Lung (tissue), 12 donors: Measurements from ENCODE around the gene PTGES3. TPM values are rescaled to one million over a fixed set of nuclear protein-coding genes. Genes with fewer than 3 reads are reported as not detected.

Source experiments
- ATAC-seq: fragments of 200-7000 bp; cut with Tn5 transposase; one replicate; pipeline ENCODE4 v1.9.1; 2020; ENCODE audit warnings: moderate number of reproducible peaks; ENCODE audit not compliant: insufficient read depth, low FRiP score
- DNase-seq, 3 donors: peaks; one replicate each; pipeline ENCODE4 v3.0.0-alpha.2; 2013 to 2017
- H3K27ac ChIP-seq, 2 donors: one replicate each; pipeline ENCODE4 v1.5.1; 2013; ENCODE audit warnings: mild to moderate bottlenecking in 2 of 2, moderate library complexity in 2 of 2, control low read depth in 1 of 2, inconsistent platforms in 1 of 2, low read depth in 1 of 2, low read length in 1 of 2
- H3K27me3 ChIP-seq, 3 donors: one replicate each; pipeline ENCODE4 v1.5.1; 2013; ENCODE audit warnings: low read length in 2 of 3; ENCODE audit not compliant: control insufficient read depth in 3 of 3, insufficient read depth in 3 of 3
- H3K36me3 ChIP-seq, 4 donors: one replicate each; pipeline ENCODE4 v1.5.1; 2013; ENCODE audit warnings: low read length in 4 of 4, mild to moderate bottlenecking in 1 of 4, moderate library complexity in 1 of 4; ENCODE audit not compliant: control insufficient read depth in 4 of 4, insufficient read depth in 4 of 4
- H3K4me1 ChIP-seq, 5 donors: one replicate each; pipeline ENCODE4 v1.5.1; 2013; ENCODE audit warnings: low read length in 5 of 5, mild to moderate bottlenecking in 2 of 5, moderate library complexity in 1 of 5; ENCODE audit not compliant: control insufficient read depth in 5 of 5, insufficient read depth in 5 of 5
- H3K4me3 ChIP-seq: one replicate; pipeline ENCODE4 v1.5.1; 2013; ENCODE audit warnings: mild to moderate bottlenecking, control low read depth, moderate library complexity
- H3K9ac ChIP-seq, 2 donors: one replicate each; pipeline ENCODE4 v1.5.1; 2013; ENCODE audit warnings: low read length in 2 of 2, control low read depth in 1 of 2; ENCODE audit not compliant: insufficient read depth in 1 of 2
- H3K9me3 ChIP-seq, 4 donors: one replicate each; pipeline ENCODE4 v1.5.1; 2013; ENCODE audit warnings: low read length in 3 of 4, mild to moderate bottlenecking in 1 of 4, moderate library complexity in 1 of 4; ENCODE audit not compliant: control insufficient read depth in 4 of 4, insufficient read depth in 3 of 4
- WGBS, 2 donors: extraction: QIAGEN DNeasy Blood & Tissue Kit; methylation state at CpG; one replicate each; pipeline ENCODE4 v1.1.7; 2013; 5-methylcytosine and 5-hydroxymethylcytosine counted together
- polyA plus RNA-seq, 2 donors: library from polyadenylated mRNA; stranded (reverse); fragments of 200-250 nt; gene quantifications; one replicate each; pipeline ENCODE4 v1.2.1, GENCODE V29; 2013
- total RNA-seq, 2 donors: library from RNA; depleted of rRNA in 1 of 2; stranded (reverse); fragments of >200 nt in 1 of 2; gene quantifications; one replicate each; pipeline ENCODE4 v1.2.1, GENCODE V29; 2014 to 2021
- TF ChIP-seq, protein P1 (sequence below): IDR thresholded peaks from 2 replicates; pipeline ENCODE4 v1.5.1; 2012; ENCODE audit warnings: mild to moderate bottlenecking; ENCODE audit errors: control extremely low read depth, extremely low read depth
- donor health status: control.
- donor health status: control.
- donor health status: Bipolar disorder and iron deficiency.
- donor health status: healthy.
- donor health status: DM: yes; HTN: yes; CAD: no.

The PTGES3 gene
- total and polyA plus RNA-seq, 4 donors = 88.6 to 180 (median 152) TPM

DNA sequence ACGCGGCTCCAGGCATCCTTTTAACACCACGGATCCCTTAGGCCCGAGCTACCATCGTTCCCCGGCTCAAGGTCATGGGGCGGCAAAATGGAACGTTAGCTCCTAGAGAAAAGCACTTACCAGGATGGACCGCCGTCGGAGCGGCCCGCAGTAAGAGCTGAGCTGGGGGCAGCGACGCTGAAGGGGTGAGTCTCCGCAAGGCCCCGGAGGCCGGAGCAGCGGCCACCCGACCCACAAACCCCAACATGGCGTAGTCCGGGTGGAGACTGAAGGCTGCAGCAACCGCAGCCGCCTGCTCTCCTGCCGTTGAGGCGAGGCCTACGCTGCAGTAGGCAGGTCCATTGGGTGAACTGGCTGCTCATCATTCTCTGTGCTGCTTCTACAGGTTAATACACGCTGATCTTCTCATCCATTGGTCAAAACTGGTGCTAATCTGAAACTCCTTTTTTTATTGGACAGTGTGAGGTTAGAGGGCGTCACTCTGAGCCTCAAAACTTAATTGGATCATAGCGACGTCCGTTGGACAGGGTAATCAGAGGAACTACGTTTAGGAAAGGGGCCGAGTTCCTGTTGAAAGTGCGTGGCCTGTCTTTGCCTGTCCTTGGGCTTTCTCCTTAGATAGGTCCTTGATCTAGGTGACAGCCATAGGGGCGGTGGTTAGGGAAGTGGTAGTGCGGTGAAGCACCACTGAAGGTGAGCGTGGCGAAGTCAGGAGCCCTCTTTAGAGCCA, 42.2 kb downstream of the PTGES3 start, which contains the start of gene ATP5F1B:
ATP5F1B (minus strand) TSS at position 268 of the 730 bp plus-strand sequence; CDS start at position 247, 21 bp downstream.
- ATAC-seq (peak; percentile 98), DNase-seq (peak; percentile 97 to 100 (median 100))
- Histone ChIP-seq H3K27me3 (no peaks in the 10 kb centered on the region), H3K4me3 (peak within 1 kb of the TSS; percentile 93), H3K36me3 (peaks cover 18 to 33% (median 21%) of the 10 kb centered on the region in 4 donors), H3K9ac (peak within 1 kb of the TSS; percentile 89 to 98), H3K27ac (peak within 1 kb of the TSS; percentile 95 to 98), H3K9me3 (no peaks in the 10 kb centered on the region), H3K4me1 (peaks cover 0 to 12% (median 6%) of the 10 kb centered on the region in 5 donors)
- TF ChIP-seq, protein P1, sequence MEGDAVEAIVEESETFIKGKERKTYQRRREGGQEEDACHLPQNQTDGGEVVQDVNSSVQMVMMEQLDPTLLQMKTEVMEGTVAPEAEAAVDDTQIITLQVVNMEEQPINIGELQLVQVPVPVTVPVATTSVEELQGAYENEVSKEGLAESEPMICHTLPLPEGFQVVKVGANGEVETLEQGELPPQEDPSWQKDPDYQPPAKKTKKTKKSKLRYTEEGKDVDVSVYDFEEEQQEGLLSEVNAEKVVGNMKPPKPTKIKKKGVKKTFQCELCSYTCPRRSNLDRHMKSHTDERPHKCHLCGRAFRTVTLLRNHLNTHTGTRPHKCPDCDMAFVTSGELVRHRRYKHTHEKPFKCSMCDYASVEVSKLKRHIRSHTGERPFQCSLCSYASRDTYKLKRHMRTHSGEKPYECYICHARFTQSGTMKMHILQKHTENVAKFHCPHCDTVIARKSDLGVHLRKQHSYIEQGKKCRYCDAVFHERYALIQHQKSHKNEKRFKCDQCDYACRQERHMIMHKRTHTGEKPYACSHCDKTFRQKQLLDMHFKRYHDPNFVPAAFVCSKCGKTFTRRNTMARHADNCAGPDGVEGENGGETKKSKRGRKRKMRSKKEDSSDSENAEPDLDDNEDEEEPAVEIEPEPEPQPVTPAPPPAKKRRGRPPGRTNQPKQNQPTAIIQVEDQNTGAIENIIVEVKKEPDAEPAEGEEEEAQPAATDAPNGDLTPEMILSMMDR = no peak
- WGBS, 2 donors = 0 to 4% methylated on average over 39 of the region's 39 CpGs

DNA sequence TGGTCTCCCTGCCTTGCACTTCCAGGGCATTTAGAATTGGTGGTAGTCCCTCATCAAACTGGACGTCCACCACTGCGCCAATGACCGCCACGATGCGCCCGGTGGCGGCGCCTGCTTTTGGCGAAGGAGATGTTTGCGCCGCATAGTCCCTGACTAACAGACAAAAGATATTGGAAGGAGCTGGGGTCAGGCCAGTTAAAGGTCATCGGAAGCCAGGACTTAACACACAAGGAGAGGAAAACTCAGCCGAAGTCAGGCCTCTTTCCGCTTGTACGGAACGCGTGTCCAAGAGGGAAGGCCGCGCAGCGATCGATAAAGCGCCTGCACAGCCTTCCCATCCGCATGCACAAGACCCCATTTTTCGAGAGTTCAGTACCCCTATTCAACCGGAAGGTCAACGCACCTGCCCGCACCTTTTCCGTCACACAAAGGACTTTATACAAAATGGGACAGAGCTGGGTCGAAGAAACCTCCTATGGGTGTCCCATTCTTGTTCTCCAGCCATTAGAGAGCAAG, 42.8 kb downstream of the PTGES3 start:
- peak overlapping the region; percentile 95 to 98 for H3K27ac ChIP-seq
- no peaks in the 10 kb centered on the region for H3K27me3 ChIP-seq
- ATAC-seq (no peak), DNase-seq (peak; percentile 24 to 34 (median 30))
- 0% methylated on average over 29 of the region's 29 CpGs for WGBS, 2 donors
- peak overlapping the region; percentile 89 to 98 for H3K9ac ChIP-seq
- TF ChIP-seq, protein P1 = no peak
- peaks cover 20 to 35% (median 24%) of the 10 kb centered on the region in 4 donors for H3K36me3 ChIP-seq
- peaks cover 0 to 12% (median 6%) of the 10 kb centered on the region in 5 donors for H3K4me1 ChIP-seq
- H3K4me3 ChIP-seq = peak overlapping the region; percentile 93
- H3K9me3 ChIP-seq = no peaks in the 10 kb centered on the region

DNA sequence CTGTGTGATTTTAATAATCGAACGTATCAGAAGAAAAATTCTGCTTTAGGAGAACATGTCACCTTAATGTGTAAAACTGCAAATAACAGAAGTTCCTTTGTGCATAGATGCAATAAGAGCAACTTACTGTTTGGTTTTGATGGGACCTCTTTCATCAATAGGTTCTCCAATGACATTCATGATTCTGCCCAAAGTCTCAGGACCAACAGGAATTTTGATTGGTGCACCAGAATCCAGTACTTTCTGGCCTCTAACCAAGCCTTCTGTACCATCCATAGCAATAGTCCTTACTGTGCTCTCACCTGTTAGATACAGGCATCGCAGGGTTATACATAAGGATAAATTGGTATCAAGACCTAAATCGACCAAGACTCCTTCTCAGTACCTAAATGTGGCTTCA, 43.4 kb downstream of the PTGES3 start:
- no peaks in the 10 kb centered on the region for H3K27me3 ChIP-seq
- H3K36me3 ChIP-seq = peaks cover 25 to 40% (median 29%) of the 10 kb centered on the region in 4 donors
- peak overlapping the region in 1 of 2 donors; percentile 95 for H3K27ac ChIP-seq
- no peaks in the 10 kb centered on the region for H3K9me3 ChIP-seq
- DNase-seq = no peak
- H3K9ac ChIP-seq = peak overlapping the region; percentile 89 to 98
- TF ChIP-seq, protein P1 = no peak
- peaks cover 0 to 12% (median 6%) of the 10 kb centered on the region in 5 donors for H3K4me1 ChIP-seq
- ATAC-seq = no peak
- 46 to 55% methylated on average over 4 of the region's 4 CpGs for WGBS, 2 donors
- H3K4me3 ChIP-seq = peak overlapping the region; percentile 93
